ENCODE measurements around the gene RPL34. TPM values are rescaled to one million over a fixed set of nuclear protein-coding genes. Genes with fewer than 3 reads are reported as not detected.
A peak's percentile ranks its signal among the peaks of the same experiment; 100 is the strongest.

RPL34 gene
- total RNA-seq, 3 donors from 2014 or later (not counting 1 experiment from before 2014, with no cell fraction given), result 1,002 to 1,285 (median 1,229) TPM

- peaks cover 15% of the 10 kb centered on the region for H3K36me3 Mint-ChIP-seq
- no peak overlapping the region for H3K27ac ChIP-seq (ENCODE audit: low read length)
- no peaks in the 10 kb centered on the region for H3K9me3 Mint-ChIP-seq
- no peak for TF ChIP-seq CTCF (IDR thresholded peaks at IDR 0.05)
- H3K27ac Mint-ChIP-seq, result peak overlapping the region; percentile 0 to 19
- intact Hi-C loops (cut with micrococcal nuclease), result loop anchor here (5.0 kb wide), 1 partner anchor 692 kb away; the partner anchor contains the start of gene CYP2U1
- no CpG with 5 or more reads among the region's 2 CpGs for WGBS (ENCODE audit: insufficient coverage)
- no peaks in the 10 kb centered on the region for H3K9me3 ChIP-seq (ENCODE audit: control insufficient read depth, insufficient read depth, low read length)
- no peak overlapping the region for H3K4me3 Mint-ChIP-seq
- H3K36me3 ChIP-seq (ENCODE audit: control insufficient read depth, insufficient read depth, low read length), result peaks cover 69% of the 10 kb centered on the region
- DNase-seq (no peak), ATAC-seq (no peak)
- H3K27me3 ChIP-seq (ENCODE audit: control insufficient read depth, insufficient read depth, low read length), result no peaks in the 10 kb centered on the region
- no peak overlapping the region for H3K4me3 ChIP-seq (ENCODE audit: low read length)
- peaks cover 8% of the 10 kb centered on the region for H3K4me1 ChIP-seq (ENCODE audit: control insufficient read depth, insufficient read depth, low read length)
- H3K27me3 Mint-ChIP-seq (ENCODE audit: low read depth in 2 of 2), result no peaks in the 10 kb centered on the region
- peaks cover 25 to 37% of the 10 kb centered on the region in 2 donors for H3K4me1 Mint-ChIP-seq
Measured at GRCh38 chr4:108624263-108625056, 4.1 kb downstream of the RPL34 start.

GRCh38 chr4:108626056-108626455 is 5.7 kb downstream of the RPL34 start:
- no peak for TF ChIP-seq CTCF (IDR thresholded peaks at IDR 0.05)
- Histone ChIP-seq H3K4me1 (ENCODE audit: control insufficient read depth, insufficient read depth, low read length) (peaks cover 5% of the 10 kb centered on the region), H3K27me3 (ENCODE audit: control insufficient read depth, insufficient read depth, low read length) (no peaks in the 10 kb centered on the region), H3K27ac (ENCODE audit: low read length) (no peak overlapping the region), H3K9me3 (ENCODE audit: control insufficient read depth, insufficient read depth, low read length) (no peaks in the 10 kb centered on the region), H3K4me3 (ENCODE audit: low read length) (no peak overlapping the region), H3K36me3 (ENCODE audit: control insufficient read depth, insufficient read depth, low read length) (peaks cover 82% of the 10 kb centered on the region)
- WGBS (ENCODE audit: insufficient coverage), result 94% methylated on average over 1 of the region's 1 CpG
- H3K4me3 Mint-ChIP-seq, result no peak overlapping the region
- no peak overlapping the region for H3K27ac Mint-ChIP-seq
- no peaks in the 10 kb centered on the region for H3K9me3 Mint-ChIP-seq
- peaks cover 29% of the 10 kb centered on the region for H3K36me3 Mint-ChIP-seq
- intact Hi-C loops (cut with micrococcal nuclease), result no loop called here
- no peak for DNase-seq
- peaks cover 9 to 21% of the 10 kb centered on the region in 2 donors for H3K4me1 Mint-ChIP-seq
- no peak for ATAC-seq
- no peaks in the 10 kb centered on the region for H3K27me3 Mint-ChIP-seq (ENCODE audit: low read depth in 2 of 2)

- Histone ChIP-seq H3K36me3 (ENCODE audit: control insufficient read depth, insufficient read depth, low read length) (peaks cover 85% of the 10 kb centered on the region), H3K4me1 (ENCODE audit: control insufficient read depth, insufficient read depth, low read length) (no peaks in the 10 kb centered on the region), H3K27me3 (ENCODE audit: control insufficient read depth, insufficient read depth, low read length) (no peaks in the 10 kb centered on the region), H3K4me3 (ENCODE audit: low read length) (no peak overlapping the region), H3K27ac (ENCODE audit: low read length) (no peak overlapping the region), H3K9me3 (ENCODE audit: control insufficient read depth, insufficient read depth, low read length) (no peaks in the 10 kb centered on the region)
- Mint-ChIP-seq H3K9me3 (no peaks in the 10 kb centered on the region), H3K27ac (no peak overlapping the region), H3K4me3 (no peak overlapping the region), H3K27me3 (ENCODE audit: low read depth in 2 of 2) (no peaks in the 10 kb centered on the region), H3K4me1 (peaks cover 0 to 12% of the 10 kb centered on the region in 2 donors), H3K36me3 (peaks cover 30% of the 10 kb centered on the region)
- intact Hi-C loops (cut with micrococcal nuclease), result no loop called here
- no peak for TF ChIP-seq CTCF (IDR thresholded peaks at IDR 0.05)
- ATAC-seq, result no peak
- DNase-seq, result no peak
Measured at GRCh38 chr4:108628411-108628810, 8.0 kb downstream of the RPL34 start.
